GM21423 (cell line): Measurements from ENCODE around the gene CTDP1.

Source experiments
- ATAC-seq: cut with Tn5 transposase; IDR thresholded peaks from one replicate; pipeline ENCODE4 v1.9.1; 2021; ENCODE audit warnings: mild to moderate bottlenecking, moderate library complexity; ENCODE audit not compliant: unreplicated experiment

The CTDP1 gene

GRCh38 chr18:79789901-79790890 lies 110.6 kb downstream of the CTDP1 start:
- no peak for ATAC-seq

GRCh38 chr18:79790996-79791972 lies 111.7 kb downstream of the CTDP1 start:
- no peak for ATAC-seq

- ATAC-seq = no peak
Measured at GRCh38 chr18:79792096-79792987, 112.7 kb downstream of the CTDP1 start.

GRCh38 chr18:79792988-79793355 lies 113.4 kb downstream of the CTDP1 start:
- no peak for ATAC-seq

GRCh38 chr18:79794846-79795245 lies 115.2 kb downstream of the CTDP1 start:
- no peak for ATAC-seq

- ATAC-seq = no peak
Measured at GRCh38 chr18:79795446-79795845, 115.8 kb downstream of the CTDP1 start.

- ATAC-seq = no peak
Measured at GRCh38 chr18:79796016-79796415, 116.4 kb downstream of the CTDP1 start.

GRCh38 chr18:79796531-79797405 lies 117.2 kb downstream of the CTDP1 start:
- ATAC-seq = no peak

GRCh38 chr18:79797518-79798345 lies 118.1 kb downstream of the CTDP1 start, which contains the start of gene KCNG2:
Gene KCNG2, plus strand, starts transcription at chr18:79797938. Its CDS starts 65,730 bp downstream, at chr18:79863668.
- ATAC-seq = no peak

- no peak for ATAC-seq
Measured at GRCh38 chr18:79798346-79798998, 118.9 kb downstream of the CTDP1 start.

GRCh38 chr18:79798999-79799370 lies 119.4 kb downstream of the CTDP1 start:
- ATAC-seq = no peak

- no peak for ATAC-seq
Measured at GRCh38 chr18:79799619-79800370, 120.2 kb downstream of the CTDP1 start.

- ATAC-seq = no peak
Measured at GRCh38 chr18:79800371-79801180, 121.0 kb downstream of the CTDP1 start.

GRCh38 chr18:79801217-79801616 lies 121.6 kb downstream of the CTDP1 start:
- ATAC-seq = no peak

GRCh38 chr18:79801641-79802040 lies 122.0 kb downstream of the CTDP1 start:
- no peak for ATAC-seq

GRCh38 chr18:79802298-79802697 lies 122.7 kb downstream of the CTDP1 start:
- ATAC-seq = no peak
